ENCODE results near the gene KIF1A. TPM values are rescaled to one million over a fixed set of nuclear protein-coding genes. Genes with fewer than 3 reads are reported as not detected.

KIF1A gene
- total RNA-seq, 1 experiment from 2014 or later, result 279 TPM

GRCh38 chr2:240812721-240813120 is 7.3 kb downstream of the KIF1A start:
- Mint-ChIP-seq H3K36me3 (peaks cover 52% of the 10 kb centered on the region), H3K4me1 (peaks cover 33% of the 10 kb centered on the region), H3K27me3 (ENCODE audit: low read depth) (no peaks in the 10 kb centered on the region; the same call in 1 of the 2 replicates), H3K4me3 (no peak overlapping the region), H3K27ac (no peak overlapping the region), H3K9me3 (peaks cover 9% of the 10 kb centered on the region)
- CTCF ChIA-PET, result no interaction called here
- TF ChIP-seq E2F4 (CRISPR knock-in tag; IDR thresholded peaks at IDR 0.05; ENCODE audit: borderline replicate concordance, low read depth), result no peak
- no peak for TF ChIP-seq ERG (CRISPR knock-in tag; IDR thresholded peaks at IDR 0.05)
- TF ChIP-seq HMGA2 (CRISPR knock-in tag; IDR thresholded peaks at IDR 0.05), result no peak
- no peak for TF ChIP-seq JUN (CRISPR knock-in tag; IDR thresholded peaks at IDR 0.05)
- TF ChIP-seq SMAD3 (CRISPR knock-in tag; IDR thresholded peaks at IDR 0.05; ENCODE audit: borderline replicate concordance), result no peak
- TF ChIP-seq, protein P1, sequence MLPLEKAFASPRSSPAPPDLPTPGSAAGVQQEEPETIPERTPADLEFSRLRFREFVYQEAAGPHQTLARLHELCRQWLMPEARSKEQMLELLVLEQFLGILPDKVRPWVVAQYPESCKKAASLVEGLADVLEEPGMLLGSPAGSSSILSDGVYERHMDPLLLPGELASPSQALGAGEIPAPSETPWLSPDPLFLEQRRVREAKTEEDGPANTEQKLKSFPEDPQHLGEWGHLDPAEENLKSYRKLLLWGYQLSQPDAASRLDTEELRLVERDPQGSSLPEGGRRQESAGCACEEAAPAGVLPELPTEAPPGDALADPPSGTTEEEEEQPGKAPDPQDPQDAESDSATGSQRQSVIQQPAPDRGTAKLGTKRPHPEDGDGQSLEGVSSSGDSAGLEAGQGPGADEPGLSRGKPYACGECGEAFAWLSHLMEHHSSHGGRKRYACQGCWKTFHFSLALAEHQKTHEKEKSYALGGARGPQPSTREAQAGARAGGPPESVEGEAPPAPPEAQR (CRISPR knock-in tag; IDR thresholded peaks at IDR 0.05), result no peak
- no peak for TF ChIP-seq TEAD1 (CRISPR knock-in tag; IDR thresholded peaks at IDR 0.05)
- no peak for TF ChIP-seq NR1H2 (CRISPR knock-in tag; IDR thresholded peaks at IDR 0.05)
- TF ChIP-seq CREM (CRISPR knock-in tag; IDR thresholded peaks at IDR 0.05), result no peak
- no peak for TF ChIP-seq TP53 (CRISPR knock-in tag; IDR thresholded peaks at IDR 0.05)
- no peak for TF ChIP-seq NFE2L1 (CRISPR knock-in tag; IDR thresholded peaks at IDR 0.05)
- no peak for TF ChIP-seq EMX1 (CRISPR knock-in tag; IDR thresholded peaks at IDR 0.05)
- no peak for TF ChIP-seq SP1 (CRISPR knock-in tag; conservative IDR thresholded peaks at IDR 0.05)
- no peak for TF ChIP-seq SOX15 (CRISPR knock-in tag; IDR thresholded peaks at IDR 0.05)
- TF ChIP-seq OVOL2 (CRISPR knock-in tag; IDR thresholded peaks at IDR 0.05; ENCODE audit: borderline replicate concordance), result no peak
- TF ChIP-seq, protein P2, sequence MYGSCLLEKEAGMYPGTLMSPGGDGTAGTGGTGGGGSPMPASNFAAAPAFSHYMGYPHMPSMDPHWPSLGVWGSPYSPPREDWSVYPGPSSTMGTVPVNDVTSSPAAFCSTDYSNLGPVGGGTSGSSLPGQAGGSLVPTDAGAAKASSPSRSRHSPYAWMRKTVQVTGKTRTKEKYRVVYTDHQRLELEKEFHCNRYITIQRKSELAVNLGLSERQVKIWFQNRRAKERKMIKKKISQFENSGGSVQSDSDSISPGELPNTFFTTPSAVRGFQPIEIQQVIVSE (CRISPR knock-in tag; IDR thresholded peaks at IDR 0.05; ENCODE audit: borderline replicate concordance), result no peak
- no peak for ATAC-seq
- no peak for DNase-seq (ENCODE audit: low spot score)
- POLR2A ChIA-PET, result no interaction called here

DNA sequence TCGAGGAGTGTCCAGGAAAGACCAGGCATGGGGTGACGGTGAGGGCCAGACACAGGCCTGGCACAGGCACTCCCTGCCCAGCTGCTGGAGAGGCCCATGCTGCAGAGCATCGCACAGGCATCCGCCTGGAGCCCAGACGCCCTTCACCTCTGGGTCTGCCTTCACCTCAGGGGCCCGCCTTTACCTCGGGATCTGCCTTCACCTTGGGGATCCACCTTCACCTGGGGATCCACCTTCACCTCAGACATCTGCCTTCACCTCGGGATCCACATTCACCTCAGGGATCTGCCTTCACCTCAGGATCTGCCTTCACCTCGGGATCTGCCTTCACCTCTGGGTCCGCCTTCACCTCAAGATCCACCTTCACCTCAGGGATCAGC is 7.7 kb downstream of the KIF1A start:
- peaks cover 32% of the 10 kb centered on the region for H3K4me1 Mint-ChIP-seq
- ChIA-PET CTCF (no interaction called here), POLR2A (no interaction called here)
- TF ChIP-seq SMAD3 (CRISPR knock-in tag; IDR thresholded peaks at IDR 0.05; ENCODE audit: borderline replicate concordance), result no peak
- no peak for TF ChIP-seq AFF4 (CRISPR knock-in tag; IDR thresholded peaks at IDR 0.05; ENCODE audit: borderline replicate concordance)
- TF ChIP-seq ERG (CRISPR knock-in tag; IDR thresholded peaks at IDR 0.05), result no peak
- TF ChIP-seq NFATC4 (CRISPR knock-in tag; IDR thresholded peaks at IDR 0.05), result no peak
- no peak for TF ChIP-seq HMGA2 (CRISPR knock-in tag; IDR thresholded peaks at IDR 0.05)
- H3K27me3 Mint-ChIP-seq (ENCODE audit: low read depth), result no peaks in the 10 kb centered on the region; the same call in 1 of the 2 replicates
- DNase-seq (ENCODE audit: low spot score) (no peak), ATAC-seq (no peak)
- H3K4me3 Mint-ChIP-seq, result no peak overlapping the region
- peaks cover 54% of the 10 kb centered on the region for H3K36me3 Mint-ChIP-seq
- H3K9me3 Mint-ChIP-seq, result peaks cover 9% of the 10 kb centered on the region
- H3K27ac Mint-ChIP-seq, result no peak overlapping the region
